Activated T-cell treated with anti-CD3 and anti-CD28 coated beads, Interleukin-2, amount 50 U/mL, for 48 hours (primary cell): ENCODE measurements around the gene SLC26A1.

ENCODE experiments used
- DNase-seq, 2 experiments: peaks; one replicate each; pipeline ENCODE4 v3.0.0-alpha.2; 2020

Gene SLC26A1

DNA sequence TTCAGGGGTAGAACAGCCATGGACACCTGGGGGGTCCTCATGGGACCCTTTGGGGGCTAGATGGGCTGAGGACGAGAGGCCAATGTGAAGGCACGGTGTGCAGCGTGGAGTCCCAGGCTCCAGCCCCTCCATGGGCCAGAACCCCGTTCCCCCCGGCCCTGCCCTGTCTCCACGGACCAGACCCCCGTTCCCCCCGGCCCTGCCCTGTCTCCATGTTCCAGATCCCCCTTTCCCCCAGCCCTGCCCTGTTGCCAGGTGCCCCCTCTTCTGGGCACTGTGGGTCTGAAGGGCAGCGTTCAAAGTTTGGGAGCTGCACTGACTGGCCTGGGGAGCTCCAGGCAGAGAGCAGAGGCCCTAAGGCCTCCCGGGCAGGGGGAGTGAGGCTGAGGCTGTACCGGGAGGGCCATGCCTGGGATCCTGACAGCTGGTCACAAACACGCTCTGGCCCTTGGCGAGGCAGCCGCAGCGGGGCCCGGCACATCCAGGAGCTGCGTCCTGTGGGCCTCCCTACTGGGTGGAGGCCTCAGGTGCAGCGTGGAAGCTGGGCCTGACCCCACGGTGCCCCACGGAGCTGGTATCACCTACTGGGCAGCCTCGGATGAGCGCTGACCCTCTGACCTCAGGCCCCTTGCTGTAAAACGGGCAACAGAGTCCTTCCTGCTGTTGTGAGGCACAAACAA, 28.7 kb downstream of the SLC26A1 start:
- no peak for DNase-seq

DNA sequence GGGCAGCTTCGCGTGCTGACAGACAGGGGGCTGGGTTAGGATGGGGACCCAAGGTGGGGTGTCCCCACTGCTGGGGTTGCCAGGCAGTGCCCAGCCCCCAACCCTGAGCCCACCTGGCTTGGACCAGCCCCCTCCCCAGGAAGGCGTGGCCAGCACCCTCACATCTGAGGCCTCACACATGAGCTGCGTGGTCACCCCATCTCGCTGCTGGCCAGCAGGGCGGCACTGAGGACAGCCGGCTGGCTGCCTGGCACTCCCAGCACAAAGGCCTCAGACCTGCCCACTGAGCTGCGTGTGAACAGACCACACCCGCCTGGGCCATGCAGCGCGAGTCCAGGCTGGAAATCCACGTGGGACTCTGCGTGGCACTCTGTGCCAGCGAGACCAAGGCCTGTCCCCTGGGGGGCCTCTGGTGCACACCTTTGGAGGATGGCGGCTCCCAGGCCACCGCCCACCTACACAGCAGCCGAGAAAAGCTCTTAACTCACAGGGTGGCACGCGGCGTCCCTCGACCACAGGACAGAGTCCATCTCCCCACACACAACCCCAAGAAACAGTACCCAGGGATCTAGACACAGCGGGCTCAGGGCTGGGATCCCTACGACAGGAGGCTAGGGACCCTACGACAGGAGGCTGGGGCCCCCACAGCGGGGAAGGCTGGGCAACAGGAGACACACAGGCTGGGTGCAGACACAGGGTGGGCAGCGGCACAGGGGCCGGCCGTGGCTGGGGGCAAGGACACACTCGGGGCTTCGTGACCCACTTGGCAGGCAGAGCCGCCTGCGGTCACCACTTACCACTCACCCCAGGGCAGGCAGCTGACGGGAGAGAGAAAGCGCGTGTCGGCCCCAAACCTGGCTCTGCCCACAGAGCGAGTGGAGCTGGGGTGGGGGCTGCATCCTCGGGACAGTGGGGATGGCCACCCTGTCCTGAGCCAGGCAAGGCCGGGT, 29.7 kb downstream of the SLC26A1 start:
- DNase-seq: no peak

DNA sequence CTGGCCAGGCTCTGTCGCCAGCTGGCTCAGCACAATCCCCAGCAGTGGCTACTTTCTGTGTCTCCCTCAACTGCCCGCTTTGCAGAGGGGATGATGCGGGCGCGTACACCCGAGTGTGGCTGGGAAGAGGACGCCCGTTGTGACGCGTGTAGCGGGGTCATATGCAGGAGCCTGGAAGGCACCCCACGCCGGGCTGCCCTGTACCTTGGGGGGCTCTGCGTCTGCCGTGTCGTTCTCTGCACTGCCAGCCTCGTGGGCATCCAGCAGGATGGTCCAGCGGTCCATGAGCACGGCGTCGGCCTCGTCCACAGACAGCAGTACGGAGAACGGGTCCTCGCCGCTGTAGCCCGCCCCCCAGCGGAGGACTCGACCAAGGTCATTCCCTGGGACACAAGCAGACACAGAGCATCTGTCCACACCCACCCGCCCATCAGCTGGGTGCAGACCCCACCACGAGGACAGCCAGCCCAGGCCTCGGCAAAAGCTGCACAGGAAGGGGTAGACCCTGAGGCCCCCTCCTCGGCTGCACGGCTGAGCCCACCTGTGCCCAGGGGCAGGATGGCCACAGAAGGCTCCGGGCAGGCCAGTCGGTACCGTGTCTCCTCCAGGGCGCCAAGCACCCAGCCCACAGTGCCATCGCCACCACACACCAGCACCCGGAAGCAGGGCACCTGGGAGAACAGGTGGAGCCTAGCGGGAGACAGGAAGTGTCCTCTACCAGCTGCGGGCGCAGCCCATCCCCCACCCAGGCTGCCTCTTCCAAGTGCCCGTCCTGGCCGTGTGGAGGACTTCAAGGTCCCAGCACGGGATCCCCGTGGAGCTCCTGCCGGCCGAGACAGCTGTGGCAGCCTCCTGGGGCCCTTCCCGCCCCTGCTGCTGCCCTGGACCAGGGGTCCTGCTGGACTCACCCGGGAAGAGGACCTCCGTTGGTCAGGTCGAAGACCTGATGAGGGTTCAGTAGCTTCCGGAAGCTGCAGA, 30.7 kb downstream of the SLC26A1 start:
- DNase-seq: no peak

GRCh38 chr4:961351-962230, 31.6 kb downstream of the SLC26A1 start:
- DNase-seq: no peak

DNA sequence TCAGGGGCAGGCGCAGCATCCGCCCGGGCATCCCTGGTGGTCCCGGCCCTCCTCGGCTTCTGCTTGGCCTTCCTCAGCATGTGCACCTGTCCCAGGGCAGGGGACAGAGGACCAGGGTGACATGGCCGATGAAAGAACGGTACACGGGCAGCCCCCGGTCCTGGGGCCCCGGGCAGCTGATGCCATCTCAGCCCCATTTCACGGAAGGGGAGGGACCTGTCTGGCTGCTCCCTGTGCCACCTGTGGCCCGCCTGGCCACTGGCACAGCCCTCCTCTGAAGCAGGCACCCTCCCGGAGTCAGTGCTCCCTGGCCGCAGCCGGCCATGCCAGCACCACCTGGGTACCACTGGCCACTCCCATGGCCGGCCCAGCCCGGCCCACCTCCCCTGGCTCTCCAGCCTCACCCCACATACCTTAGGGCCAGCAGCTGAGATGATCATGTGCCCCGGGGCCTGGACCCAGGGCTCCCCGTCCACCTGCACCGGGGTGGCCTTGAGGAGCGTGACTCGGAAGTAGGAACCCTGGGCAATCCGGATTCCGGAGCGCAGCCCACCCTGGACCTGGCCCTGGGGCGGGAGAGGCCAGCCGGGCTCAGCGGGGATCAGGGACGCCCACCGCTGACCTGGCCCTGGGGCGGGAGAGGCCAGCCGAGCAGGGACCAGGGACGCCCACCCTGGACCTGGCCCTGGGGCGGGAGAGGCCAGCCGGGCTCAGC, 32.4 kb downstream of the SLC26A1 start:
- DNase-seq: no peak

DNA sequence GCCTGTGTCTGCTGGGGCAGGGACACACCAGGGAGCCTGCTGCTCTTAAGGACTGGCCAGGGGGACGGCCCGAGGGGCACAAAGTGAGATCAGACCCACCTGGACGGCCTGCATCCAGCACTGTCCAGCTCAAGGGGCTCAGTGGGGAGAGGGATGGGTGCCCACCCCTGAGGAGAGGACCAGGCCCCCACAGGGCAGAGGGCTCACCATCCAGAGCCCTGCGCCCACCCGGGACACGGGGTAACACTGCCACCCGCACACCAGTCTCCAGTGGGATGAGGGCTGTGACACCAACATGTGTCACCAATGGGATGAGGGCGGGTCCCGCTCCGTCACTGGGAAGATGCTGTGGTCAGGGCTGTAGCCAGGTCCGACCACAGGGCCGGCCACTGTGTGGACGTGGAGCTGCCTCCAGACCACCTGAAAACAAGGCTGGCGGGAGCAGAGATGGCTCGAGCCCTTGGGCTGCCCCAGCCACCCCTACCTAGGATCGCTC, 33.0 kb downstream of the SLC26A1 start:
- no peak for DNase-seq

DNA sequence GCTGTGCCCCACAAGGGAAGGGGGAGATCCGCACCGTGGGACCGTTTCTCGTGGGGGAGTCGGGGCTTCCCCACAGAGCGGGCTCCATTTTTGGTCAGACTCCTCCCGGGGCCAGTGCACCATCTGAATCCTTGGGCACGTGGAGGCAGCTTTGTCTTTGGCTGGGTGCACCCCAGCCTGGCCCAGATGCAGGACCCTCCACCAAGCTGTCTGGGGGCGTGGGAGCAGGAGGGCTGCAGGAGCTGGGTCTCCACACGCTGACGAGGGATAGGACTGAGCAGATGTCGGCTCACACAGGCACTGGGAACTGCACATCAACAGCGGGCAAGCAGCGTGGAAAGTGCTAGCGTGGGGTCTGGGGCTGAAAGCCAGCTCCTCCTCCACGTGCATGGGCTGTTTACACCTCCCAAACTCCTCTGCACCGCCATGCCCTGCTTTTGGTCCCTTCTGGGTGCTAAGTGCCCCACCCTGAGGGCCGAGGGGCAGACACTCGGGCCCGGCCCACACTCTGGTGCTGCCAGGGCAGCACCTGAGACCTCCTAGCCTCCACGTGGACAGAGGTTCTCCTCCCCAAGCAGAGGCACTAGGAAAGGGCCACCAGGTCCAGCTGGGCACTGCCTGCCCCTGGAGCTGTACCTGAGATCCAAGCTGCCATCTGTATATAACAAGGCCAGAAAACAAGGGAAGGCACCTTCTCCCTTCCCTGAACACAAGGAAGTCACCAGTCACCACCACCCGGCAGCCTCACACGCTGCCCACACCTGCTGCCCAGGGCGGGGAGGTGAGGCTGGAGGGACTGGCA, 33.7 kb downstream of the SLC26A1 start:
- DNase-seq: no peak

DNA sequence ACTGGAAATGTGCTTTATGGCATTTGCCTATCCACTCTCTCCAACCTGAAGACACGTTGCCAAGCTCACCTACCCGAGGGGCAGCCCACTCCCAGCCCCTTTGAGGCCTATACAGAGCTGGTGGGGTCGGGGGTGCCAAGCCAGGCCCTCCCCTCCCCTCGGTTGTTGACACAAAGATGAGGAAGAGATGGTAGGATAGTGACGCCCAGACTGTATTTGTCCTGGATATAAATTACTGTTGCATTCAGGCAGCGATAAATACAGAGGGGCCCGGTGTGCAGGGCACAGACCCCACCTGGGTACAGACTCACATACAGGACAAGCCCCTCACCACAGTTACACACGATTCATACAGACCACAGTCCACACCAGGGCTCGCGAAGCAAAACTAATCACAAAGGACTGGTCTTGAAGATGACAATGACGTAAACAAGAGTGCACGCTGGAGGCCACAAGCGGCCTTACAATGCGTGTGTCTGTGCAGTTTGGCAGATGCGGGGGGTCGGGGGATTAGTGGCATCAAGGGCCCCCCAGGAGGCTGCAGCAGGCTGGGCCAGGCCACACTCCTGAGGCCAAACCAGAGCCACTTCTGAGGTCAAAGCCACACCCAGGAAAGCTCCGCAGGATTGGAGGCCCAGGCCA, 34.4 kb downstream of the SLC26A1 start:
- DNase-seq: no peak

- DNase-seq: no peak
Observed at GRCh38 chr4:958314-958665, 34.9 kb downstream of the SLC26A1 start.

- DNase-seq: no peak
Observed at GRCh38 chr4:957581-958313, 35.5 kb downstream of the SLC26A1 start.

GRCh38 chr4:957231-957580, 36.0 kb downstream of the SLC26A1 start:
- DNase-seq: no peak

DNA sequence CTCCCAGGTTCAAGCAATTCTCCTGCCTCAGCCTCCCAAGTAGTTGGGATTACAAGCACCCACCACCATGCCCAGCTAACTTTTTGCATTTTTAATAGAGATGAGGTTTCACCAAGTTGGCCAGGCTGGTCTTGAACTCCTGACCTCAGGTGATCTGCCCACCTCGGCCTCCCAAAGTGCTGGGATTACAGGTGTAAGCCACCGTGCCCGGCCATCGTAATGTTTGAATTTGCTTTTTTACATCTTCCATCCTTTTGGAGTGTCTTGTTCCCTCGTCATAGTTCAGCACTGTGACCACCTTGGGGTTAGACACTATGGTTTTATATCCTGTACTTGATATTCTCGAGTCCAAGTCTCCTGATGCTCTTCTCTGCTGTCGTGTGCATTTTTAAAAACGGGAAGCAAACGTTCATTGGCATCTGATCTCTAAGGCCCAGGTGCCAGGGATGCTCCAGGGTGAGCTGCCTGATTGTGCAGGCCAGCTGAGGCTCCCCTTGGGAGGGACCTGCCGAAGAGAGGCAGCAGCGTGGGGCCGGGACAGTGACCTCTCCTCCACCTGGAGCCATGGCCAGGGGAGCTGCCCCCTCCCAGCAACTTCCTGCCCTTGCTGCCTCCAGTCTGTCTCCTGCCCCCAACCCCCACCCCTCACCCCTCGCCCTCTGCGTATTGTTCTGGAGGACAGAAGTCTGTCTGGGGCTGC, 36.5 kb downstream of the SLC26A1 start:
- no peak for DNase-seq

DNA sequence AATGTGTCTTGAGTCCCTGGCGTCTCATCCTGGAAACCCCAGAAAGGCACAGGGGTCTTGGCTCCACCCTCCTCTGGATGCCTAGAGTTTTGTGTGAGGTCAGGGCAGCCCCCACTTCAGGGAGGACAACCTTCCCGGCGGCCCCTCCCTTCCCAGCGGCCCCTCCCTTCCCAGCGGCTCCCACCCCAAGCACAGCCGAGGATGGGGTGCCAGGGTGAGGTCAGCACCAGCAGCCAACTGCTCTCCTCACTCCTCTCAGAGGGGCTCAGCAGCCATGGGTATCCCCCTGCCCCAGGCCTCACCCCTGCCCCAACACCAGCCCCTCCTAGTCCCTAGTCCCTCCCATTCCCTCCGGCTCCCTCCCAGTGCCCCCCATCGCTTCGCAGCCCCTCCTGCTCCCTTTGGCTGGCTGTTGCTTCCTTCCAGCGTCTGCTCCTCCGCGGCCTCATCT, 37.2 kb downstream of the SLC26A1 start:
- no peak for DNase-seq

DNA sequence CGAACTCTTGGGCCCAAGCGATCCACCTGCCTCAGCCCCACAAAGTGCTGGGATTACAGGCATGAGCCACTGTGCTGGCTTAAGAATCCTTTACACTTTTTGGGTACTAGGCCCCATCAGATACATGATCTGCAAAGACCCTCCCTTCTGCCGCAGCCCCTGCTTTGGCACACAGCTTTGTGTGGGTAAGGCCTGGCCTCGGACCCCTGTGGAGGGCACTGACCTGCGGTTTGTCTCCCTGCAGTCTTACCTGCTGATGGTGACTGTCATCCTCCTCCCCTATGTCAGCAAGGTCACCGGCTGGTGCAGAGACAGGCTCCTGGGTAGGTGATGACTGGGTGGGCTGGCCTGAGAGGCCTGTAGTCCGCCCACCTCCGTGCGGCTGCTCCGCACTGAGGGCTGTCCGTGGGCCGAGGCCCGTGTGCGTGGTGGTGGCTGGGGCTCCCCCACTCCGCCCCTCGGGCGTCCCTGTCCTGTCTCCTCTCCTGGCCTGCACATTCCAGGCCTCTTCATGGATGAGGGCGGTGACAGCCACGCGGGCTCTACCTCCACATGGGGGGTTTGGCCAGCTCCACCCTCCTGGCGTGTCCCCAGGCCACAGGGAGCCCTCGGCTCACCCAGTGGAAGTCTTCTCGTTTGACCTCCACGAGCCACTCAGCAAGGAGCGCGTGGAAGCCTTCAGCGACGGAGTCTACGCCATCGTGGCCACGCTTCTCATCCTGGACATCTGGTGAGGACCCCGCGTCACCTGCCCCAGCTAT, 37.9 kb downstream of the SLC26A1 start:
- no peak for DNase-seq

GRCh38 chr4:954211-955020, 38.8 kb downstream of the SLC26A1 start:
- no peak for DNase-seq

- DNase-seq: no peak
Observed at GRCh38 chr4:953574-953915, 39.7 kb downstream of the SLC26A1 start.
